Keratinocyte (primary cell): ENCODE measurements around the gene TOM1L2. TPM values are rescaled to one million over a fixed set of nuclear protein-coding genes. Genes with fewer than 3 reads are reported as not detected.

Source experiments
- DNase-seq: peaks from one replicate; pipeline ENCODE4 v3.0.0-alpha.2; 2011; ENCODE audit warnings: low read depth, missing footprints, low spot score
- FAIRE-seq: peaks from 2 replicates; lab custom pipeline; 2011; peaks lifted over from hg19 to GRCh38; lab: Jason Lieb, UNC
- H2AFZ ChIP-seq: 2 replicates; pipeline ENCODE4 v1.6.0; 2012; ENCODE audit warnings: low read length, control low read depth, inconsistent platforms; ENCODE audit not compliant: control insufficient read depth
- H3K27ac ChIP-seq: 2 replicates; pipeline ENCODE4 v1.5.1; 2011; ENCODE audit warnings: low read length; ENCODE audit not compliant: control insufficient read depth, insufficient read depth
- H3K27me3 ChIP-seq: 3 replicates; pipeline ENCODE4 v1.6.0; 2011; ENCODE audit warnings: low read length; ENCODE audit not compliant: control insufficient read depth, insufficient read depth; ENCODE audit errors: extremely low read depth
- H3K36me3 ChIP-seq, 2 experiments: 2 replicates in 1 of 2; 3 replicates in 1 of 2; pipeline ENCODE4 v1.5.1; 2011; ENCODE audit warnings: low read length in 2 of 2, mild to moderate bottlenecking in 1 of 2; ENCODE audit not compliant: control insufficient read depth in 2 of 2, insufficient read depth in 2 of 2; ENCODE audit errors: extremely low read depth in 1 of 2
- H3K4me1 ChIP-seq: 3 replicates; pipeline ENCODE4 v1.5.1; 2011; ENCODE audit warnings: low read length; ENCODE audit not compliant: control insufficient read depth, insufficient read depth; ENCODE audit errors: extremely low read depth
- H3K4me2 ChIP-seq: 3 replicates; pipeline ENCODE4 v1.6.0; 2011; ENCODE audit warnings: low read depth, low read length; ENCODE audit not compliant: control insufficient read depth, insufficient read depth; ENCODE audit errors: extremely low read depth
- H3K4me3 ChIP-seq, 3 experiments: fragments of 200-600 bp in 1 of 3; sonication (generic) in 1 of 3; 2 replicates in 2 of 3; 3 replicates in 1 of 3; pipeline ENCODE4 v1.5.1; 2011 to 2016; ENCODE audit warnings: low read length in 3 of 3, mild to moderate bottlenecking in 3 of 3, control low read depth in 2 of 3, inconsistent platforms in 1 of 3, low read depth in 1 of 3, mixed read lengths in 1 of 3, mixed run types in 1 of 3, moderate library complexity in 1 of 3; ENCODE audit not compliant: control insufficient read depth in 2 of 3, insufficient read depth in 2 of 3; ENCODE audit errors: extremely low read depth in 1 of 3
- H3K79me2 ChIP-seq: 2 replicates; pipeline ENCODE4 v1.6.0; 2012; ENCODE audit warnings: low read length; ENCODE audit not compliant: control insufficient read depth, insufficient read depth
- H3K9ac ChIP-seq: 3 replicates; pipeline ENCODE4 v1.6.0; 2011; ENCODE audit warnings: low read length; ENCODE audit not compliant: control insufficient read depth, insufficient read depth; ENCODE audit errors: extremely low read depth
- H3K9me1 ChIP-seq: 3 replicates; pipeline ENCODE4 v1.6.0; 2011; ENCODE audit warnings: low read length; ENCODE audit not compliant: control insufficient read depth, insufficient read depth; ENCODE audit errors: extremely low read depth
- H3K9me3 ChIP-seq: 2 replicates; pipeline ENCODE4 v1.5.1; 2012; ENCODE audit warnings: low read depth, low read length; ENCODE audit not compliant: control insufficient read depth
- H4K20me1 ChIP-seq: 3 replicates; pipeline ENCODE4 v1.6.0; 2011; ENCODE audit warnings: low read length; ENCODE audit not compliant: control insufficient read depth, insufficient read depth; ENCODE audit errors: extremely low read depth
- EZH2 ChIP-seq: IDR thresholded peaks from one replicate; pipeline ENCODE4 v1.6.1; 2012; ENCODE audit warnings: inconsistent platforms, mild to moderate bottlenecking, low read length, moderate library complexity
- dilution Hi-C: fragments of 300-500 bp; cut with MboI; formaldehyde crosslinking; loops from one replicate; pipeline ENCODE4 v1.7.0; 2020; ENCODE audit warnings: low sequenced_read_pairs; ENCODE audit not compliant: extremely low pct_ligation_motif_present
- polyA plus RNA-seq, 5 experiments: library from polyadenylated mRNA; depleted of rRNA in 3 of 5; stranded (reverse) in 3 of 5; stranded (forward) in 1 of 5; unstranded in 1 of 5; fragments of >200 nt; gene quantifications; 1 replicate in 1 of 5; 2 replicates in 3 of 5; 3 replicates in 1 of 5; pipeline versions ENCODE4 v1.2.1 to v1.2.3, GENCODE V29; 2011 to 2012; ENCODE audit warnings: missing spikeins in 2 of 5, low read depth in 1 of 5, low replicate concordance in 1 of 5
- TF ChIP-seq, protein P1 (sequence below), 3 experiments: IDR thresholded peaks in 1 of 3; conservative IDR thresholded peaks in 1 of 3; optimal IDR thresholded peaks in 1 of 3; 2 replicates in 2 of 3; 3 replicates in 1 of 3; pipeline versions ENCODE3 to v1.5.1; 2011; ENCODE audit warnings: low read length in 3 of 3, mild to moderate bottlenecking in 3 of 3, moderate library complexity in 2 of 3, control low read depth in 1 of 3, inconsistent platforms in 1 of 3; ENCODE audit not compliant: insufficient read depth in 2 of 3; ENCODE audit errors: extremely low read depth in 1 of 3

TOM1L2 gene
- polyA plus RNA-seq, 1 donor (not counting 4 experiments of a cell fraction or from before 2014, with no cell fraction given), result 36.3 TPM

DNA sequence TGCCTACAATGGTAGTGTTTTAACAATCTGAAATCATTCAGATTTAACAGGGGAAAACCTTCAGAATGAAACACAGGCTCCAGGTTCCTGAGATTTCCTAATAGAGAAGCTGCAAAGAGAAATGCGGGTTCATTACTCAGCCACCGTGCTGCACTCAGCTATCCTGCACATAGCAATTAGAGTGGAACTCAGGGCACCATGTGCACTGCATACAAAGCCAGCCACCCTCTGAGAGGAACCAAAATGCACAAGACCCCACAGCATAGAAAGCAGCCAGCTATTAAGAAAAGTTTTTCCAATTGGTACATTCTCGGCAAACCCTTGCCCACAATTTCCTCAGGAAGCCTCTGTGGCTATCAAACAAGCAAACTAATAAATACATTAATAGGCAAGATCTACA lies 37.4 kb downstream of the TOM1L2 start:
- Histone ChIP-seq H3K9me3 (no peaks in the 10 kb centered on the region), H3K4me2 (no peak overlapping the region), H3K4me1 (peaks cover 59% of the 10 kb centered on the region), H3K9ac (no peak overlapping the region), H4K20me1 (no peaks in the 10 kb centered on the region), H3K9me1 (peaks cover 2% of the 10 kb centered on the region), H2AFZ (no peak overlapping the region), H3K27ac (peak overlapping the region; percentile 13), H3K4me3 (no peak overlapping the region), H3K27me3 (no peaks in the 10 kb centered on the region), H3K79me2 (peaks cover 53% of the 10 kb centered on the region), H3K36me3 (no peaks in the 10 kb centered on the region)
- DNase-seq (no peak), FAIRE-seq (no peak)
- TF ChIP-seq, protein P1, sequence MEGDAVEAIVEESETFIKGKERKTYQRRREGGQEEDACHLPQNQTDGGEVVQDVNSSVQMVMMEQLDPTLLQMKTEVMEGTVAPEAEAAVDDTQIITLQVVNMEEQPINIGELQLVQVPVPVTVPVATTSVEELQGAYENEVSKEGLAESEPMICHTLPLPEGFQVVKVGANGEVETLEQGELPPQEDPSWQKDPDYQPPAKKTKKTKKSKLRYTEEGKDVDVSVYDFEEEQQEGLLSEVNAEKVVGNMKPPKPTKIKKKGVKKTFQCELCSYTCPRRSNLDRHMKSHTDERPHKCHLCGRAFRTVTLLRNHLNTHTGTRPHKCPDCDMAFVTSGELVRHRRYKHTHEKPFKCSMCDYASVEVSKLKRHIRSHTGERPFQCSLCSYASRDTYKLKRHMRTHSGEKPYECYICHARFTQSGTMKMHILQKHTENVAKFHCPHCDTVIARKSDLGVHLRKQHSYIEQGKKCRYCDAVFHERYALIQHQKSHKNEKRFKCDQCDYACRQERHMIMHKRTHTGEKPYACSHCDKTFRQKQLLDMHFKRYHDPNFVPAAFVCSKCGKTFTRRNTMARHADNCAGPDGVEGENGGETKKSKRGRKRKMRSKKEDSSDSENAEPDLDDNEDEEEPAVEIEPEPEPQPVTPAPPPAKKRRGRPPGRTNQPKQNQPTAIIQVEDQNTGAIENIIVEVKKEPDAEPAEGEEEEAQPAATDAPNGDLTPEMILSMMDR (optimal IDR thresholded peaks at IDR 0.05 in 1 of 3, IDR thresholded peaks at IDR 0.05 in 1 of 3, conservative IDR thresholded peaks at IDR 0.05 in 1 of 3; ENCODE audit: extremely low read depth in 1 of 3, insufficient read depth in 2 of 3, low read length in 3 of 3), result no peak
- no peak for TF ChIP-seq EZH2
- dilution Hi-C loops, result no loop called here

DNA sequence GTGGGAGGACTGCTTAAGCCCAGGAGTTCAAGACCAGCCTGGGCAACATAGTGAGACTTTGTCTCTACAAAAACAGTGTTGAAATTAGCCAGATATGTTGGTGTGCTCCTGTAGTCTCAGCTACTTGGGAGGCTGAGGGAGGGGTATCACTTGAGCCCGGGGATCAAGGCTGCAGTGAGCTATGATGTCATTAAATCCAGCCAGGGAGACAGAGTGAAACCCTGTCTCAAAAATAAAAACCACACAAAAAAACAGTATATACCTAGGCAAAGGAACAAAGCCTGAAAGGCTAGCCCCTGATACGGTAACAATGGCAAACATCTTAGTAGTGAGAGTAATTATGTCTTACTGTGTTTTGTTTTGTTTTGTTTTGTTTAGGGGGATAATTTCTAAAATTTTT lies 38.0 kb downstream of the TOM1L2 start:
- peaks cover 53% of the 10 kb centered on the region for H3K79me2 ChIP-seq
- dilution Hi-C loops, result no loop called here

More for the DNA sequence above, 38.0 kb downstream of the TOM1L2 start:
- Histone ChIP-seq H3K9ac (no peak overlapping the region), H3K36me3 (no peaks in the 10 kb centered on the region), H3K9me1 (peaks cover 2% of the 10 kb centered on the region), H3K4me2 (no peak overlapping the region), H3K4me1 (peaks cover 59% of the 10 kb centered on the region), H3K27ac (no peak overlapping the region), H3K27me3 (no peaks in the 10 kb centered on the region), H3K4me3 (no peak overlapping the region), H2AFZ (no peak overlapping the region), H4K20me1 (no peaks in the 10 kb centered on the region), H3K9me3 (no peaks in the 10 kb centered on the region)
- no peak for FAIRE-seq
- TF ChIP-seq, protein P1 (optimal IDR thresholded peaks at IDR 0.05 in 1 of 3, IDR thresholded peaks at IDR 0.05 in 1 of 3, conservative IDR thresholded peaks at IDR 0.05 in 1 of 3; ENCODE audit: extremely low read depth in 1 of 3, insufficient read depth in 2 of 3, low read length in 3 of 3), result no peak
- no peak for TF ChIP-seq EZH2
- no peak for DNase-seq
